Measurements from ENCODE around the gene ZNF501. TPM values are rescaled to one million over a fixed set of nuclear protein-coding genes. Genes with fewer than 3 reads are reported as not detected.
A peak's percentile ranks its signal among the peaks of the same experiment; 100 is the strongest.

ZNF501 gene
- polyA plus RNA-seq, 1 of the 3 experiments (the other 2 are of a cell fraction), result 1.5 TPM

DNA sequence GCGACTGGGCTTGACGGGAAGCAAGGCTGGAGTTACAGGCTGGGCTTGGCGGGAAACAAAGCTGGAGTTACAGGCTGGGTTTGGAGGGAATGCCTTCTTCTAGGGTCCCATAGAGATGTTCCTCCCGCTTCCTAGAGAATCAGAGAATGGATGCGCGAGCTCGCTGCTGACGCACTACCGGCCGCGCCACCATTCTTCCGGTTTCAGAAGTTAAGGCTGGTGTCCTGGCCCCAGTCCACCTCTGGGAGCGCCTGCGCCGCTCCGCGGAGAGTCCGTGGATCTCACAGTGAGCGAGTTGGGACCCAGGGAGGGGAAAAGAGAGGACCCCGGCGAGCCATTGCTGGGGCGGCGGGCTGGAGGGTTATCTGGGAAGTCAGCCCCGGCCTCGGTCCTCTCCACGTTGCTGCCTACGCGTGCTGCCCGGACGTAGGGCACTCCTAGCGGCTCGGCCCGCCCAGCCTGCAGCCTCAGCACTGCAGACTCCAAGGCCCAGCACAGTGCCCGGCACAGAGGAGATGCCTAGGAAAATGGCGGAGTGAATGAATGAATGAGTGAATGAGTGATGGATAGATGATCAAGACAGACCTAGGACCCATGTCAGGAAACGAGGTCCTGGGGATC is 16.9 kb upstream of the ZNF501 start, which contains the start of gene ZNF502 (continued):
- TF ChIP-seq, protein P1, sequence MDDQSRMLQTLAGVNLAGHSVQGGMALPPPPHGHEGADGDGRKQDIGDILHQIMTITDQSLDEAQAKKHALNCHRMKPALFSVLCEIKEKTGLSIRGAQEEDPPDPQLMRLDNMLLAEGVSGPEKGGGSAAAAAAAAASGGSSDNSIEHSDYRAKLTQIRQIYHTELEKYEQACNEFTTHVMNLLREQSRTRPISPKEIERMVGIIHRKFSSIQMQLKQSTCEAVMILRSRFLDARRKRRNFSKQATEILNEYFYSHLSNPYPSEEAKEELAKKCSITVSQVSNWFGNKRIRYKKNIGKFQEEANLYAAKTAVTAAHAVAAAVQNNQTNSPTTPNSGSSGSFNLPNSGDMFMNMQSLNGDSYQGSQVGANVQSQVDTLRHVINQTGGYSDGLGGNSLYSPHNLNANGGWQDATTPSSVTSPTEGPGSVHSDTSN (IDR thresholded peaks at IDR 0.05), result no peak
- TF ChIP-seq, protein P2, sequence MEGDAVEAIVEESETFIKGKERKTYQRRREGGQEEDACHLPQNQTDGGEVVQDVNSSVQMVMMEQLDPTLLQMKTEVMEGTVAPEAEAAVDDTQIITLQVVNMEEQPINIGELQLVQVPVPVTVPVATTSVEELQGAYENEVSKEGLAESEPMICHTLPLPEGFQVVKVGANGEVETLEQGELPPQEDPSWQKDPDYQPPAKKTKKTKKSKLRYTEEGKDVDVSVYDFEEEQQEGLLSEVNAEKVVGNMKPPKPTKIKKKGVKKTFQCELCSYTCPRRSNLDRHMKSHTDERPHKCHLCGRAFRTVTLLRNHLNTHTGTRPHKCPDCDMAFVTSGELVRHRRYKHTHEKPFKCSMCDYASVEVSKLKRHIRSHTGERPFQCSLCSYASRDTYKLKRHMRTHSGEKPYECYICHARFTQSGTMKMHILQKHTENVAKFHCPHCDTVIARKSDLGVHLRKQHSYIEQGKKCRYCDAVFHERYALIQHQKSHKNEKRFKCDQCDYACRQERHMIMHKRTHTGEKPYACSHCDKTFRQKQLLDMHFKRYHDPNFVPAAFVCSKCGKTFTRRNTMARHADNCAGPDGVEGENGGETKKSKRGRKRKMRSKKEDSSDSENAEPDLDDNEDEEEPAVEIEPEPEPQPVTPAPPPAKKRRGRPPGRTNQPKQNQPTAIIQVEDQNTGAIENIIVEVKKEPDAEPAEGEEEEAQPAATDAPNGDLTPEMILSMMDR (IDR thresholded peaks at IDR 0.05), result peak; percentile 35
- TF ChIP-seq NRF1 (IDR thresholded peaks at IDR 0.05; ENCODE audit: low read depth, low read length), result peak; percentile 70
- TF ChIP-seq, protein P3, sequence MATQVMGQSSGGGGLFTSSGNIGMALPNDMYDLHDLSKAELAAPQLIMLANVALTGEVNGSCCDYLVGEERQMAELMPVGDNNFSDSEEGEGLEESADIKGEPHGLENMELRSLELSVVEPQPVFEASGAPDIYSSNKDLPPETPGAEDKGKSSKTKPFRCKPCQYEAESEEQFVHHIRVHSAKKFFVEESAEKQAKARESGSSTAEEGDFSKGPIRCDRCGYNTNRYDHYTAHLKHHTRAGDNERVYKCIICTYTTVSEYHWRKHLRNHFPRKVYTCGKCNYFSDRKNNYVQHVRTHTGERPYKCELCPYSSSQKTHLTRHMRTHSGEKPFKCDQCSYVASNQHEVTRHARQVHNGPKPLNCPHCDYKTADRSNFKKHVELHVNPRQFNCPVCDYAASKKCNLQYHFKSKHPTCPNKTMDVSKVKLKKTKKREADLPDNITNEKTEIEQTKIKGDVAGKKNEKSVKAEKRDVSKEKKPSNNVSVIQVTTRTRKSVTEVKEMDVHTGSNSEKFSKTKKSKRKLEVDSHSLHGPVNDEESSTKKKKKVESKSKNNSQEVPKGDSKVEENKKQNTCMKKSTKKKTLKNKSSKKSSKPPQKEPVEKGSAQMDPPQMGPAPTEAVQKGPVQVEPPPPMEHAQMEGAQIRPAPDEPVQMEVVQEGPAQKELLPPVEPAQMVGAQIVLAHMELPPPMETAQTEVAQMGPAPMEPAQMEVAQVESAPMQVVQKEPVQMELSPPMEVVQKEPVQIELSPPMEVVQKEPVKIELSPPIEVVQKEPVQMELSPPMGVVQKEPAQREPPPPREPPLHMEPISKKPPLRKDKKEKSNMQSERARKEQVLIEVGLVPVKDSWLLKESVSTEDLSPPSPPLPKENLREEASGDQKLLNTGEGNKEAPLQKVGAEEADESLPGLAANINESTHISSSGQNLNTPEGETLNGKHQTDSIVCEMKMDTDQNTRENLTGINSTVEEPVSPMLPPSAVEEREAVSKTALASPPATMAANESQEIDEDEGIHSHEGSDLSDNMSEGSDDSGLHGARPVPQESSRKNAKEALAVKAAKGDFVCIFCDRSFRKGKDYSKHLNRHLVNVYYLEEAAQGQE (IDR thresholded peaks at IDR 0.05; ENCODE audit: low read depth, low read length), result no peak
- TF ChIP-seq JUND (IDR thresholded peaks at IDR 0.05), result no peak
- no peak for TF ChIP-seq FOXM1 (IDR thresholded peaks at IDR 0.05; ENCODE audit: low read depth)
- TF ChIP-seq FOXJ3 (CRISPR knock-in tag; IDR thresholded peaks at IDR 0.05), result no peak
- TF ChIP-seq TEAD4 (IDR thresholded peaks at IDR 0.05; ENCODE audit: borderline replicate concordance, insufficient read depth), result no peak
- TF ChIP-seq EZH2phosphoT487 (IDR thresholded peaks at IDR 0.05; ENCODE audit: borderline replicate concordance, low read depth), result no peak
- TF ChIP-seq MEF2A (IDR thresholded peaks at IDR 0.05; ENCODE audit: borderline replicate concordance, low read depth), result no peak
- TF ChIP-seq GABPA (IDR thresholded peaks at IDR 0.05; ENCODE audit: low read depth), result peak; percentile 97
- peak; percentile 80 for TF ChIP-seq NFIC (IDR thresholded peaks at IDR 0.05; ENCODE audit: borderline replicate concordance)
- no peak for TF ChIP-seq YY1 (IDR thresholded peaks at IDR 0.05; ENCODE audit: low read depth)
- TF ChIP-seq, protein P4, sequence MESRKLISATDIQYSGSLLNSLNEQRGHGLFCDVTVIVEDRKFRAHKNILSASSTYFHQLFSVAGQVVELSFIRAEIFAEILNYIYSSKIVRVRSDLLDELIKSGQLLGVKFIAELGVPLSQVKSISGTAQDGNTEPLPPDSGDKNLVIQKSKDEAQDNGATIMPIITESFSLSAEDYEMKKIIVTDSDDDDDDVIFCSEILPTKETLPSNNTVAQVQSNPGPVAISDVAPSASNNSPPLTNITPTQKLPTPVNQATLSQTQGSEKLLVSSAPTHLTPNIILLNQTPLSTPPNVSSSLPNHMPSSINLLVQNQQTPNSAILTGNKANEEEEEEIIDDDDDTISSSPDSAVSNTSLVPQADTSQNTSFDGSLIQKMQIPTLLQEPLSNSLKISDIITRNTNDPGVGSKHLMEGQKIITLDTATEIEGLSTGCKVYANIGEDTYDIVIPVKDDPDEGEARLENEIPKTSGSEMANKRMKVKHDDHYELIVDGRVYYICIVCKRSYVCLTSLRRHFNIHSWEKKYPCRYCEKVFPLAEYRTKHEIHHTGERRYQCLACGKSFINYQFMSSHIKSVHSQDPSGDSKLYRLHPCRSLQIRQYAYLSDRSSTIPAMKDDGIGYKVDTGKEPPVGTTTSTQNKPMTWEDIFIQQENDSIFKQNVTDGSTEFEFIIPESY (IDR thresholded peaks at IDR 0.05; ENCODE audit: borderline replicate concordance, low read depth), result no peak
- 0 out of 2 replicates have a peak, but pooled peaks have one; percentile 10 for TF ChIP-seq SMC3 (IDR thresholded peaks at IDR 0.05; ENCODE audit: low read depth, low read length)
- no peak for TF ChIP-seq RXRA (IDR thresholded peaks at IDR 0.05; ENCODE audit: borderline replicate concordance, low read depth)
- TF ChIP-seq SIN3A (IDR thresholded peaks at IDR 0.05; ENCODE audit: borderline replicate concordance, low read depth, low read length), result peak; percentile 41; the same call in 1 of the 2 replicates
- TF ChIP-seq, protein P5, sequence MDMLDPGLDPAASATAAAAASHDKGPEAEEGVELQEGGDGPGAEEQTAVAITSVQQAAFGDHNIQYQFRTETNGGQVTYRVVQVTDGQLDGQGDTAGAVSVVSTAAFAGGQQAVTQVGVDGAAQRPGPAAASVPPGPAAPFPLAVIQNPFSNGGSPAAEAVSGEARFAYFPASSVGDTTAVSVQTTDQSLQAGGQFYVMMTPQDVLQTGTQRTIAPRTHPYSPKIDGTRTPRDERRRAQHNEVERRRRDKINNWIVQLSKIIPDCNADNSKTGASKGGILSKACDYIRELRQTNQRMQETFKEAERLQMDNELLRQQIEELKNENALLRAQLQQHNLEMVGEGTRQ (IDR thresholded peaks at IDR 0.05; ENCODE audit: borderline replicate concordance, low read depth, low read length), result no peak
- peak; percentile 85 for TF ChIP-seq CHD2 (IDR thresholded peaks at IDR 0.05; ENCODE audit: low read length, partially characterized antibody)
- no peak for TF ChIP-seq RCOR1 (IDR thresholded peaks at IDR 0.05; ENCODE audit: low read length)
- TF ChIP-seq ELF1 (IDR thresholded peaks at IDR 0.05), result peak; percentile 63
